Upper lobe of left lung (tissue), 6 donors: Measurements from ENCODE around the gene TIGIT. TPM values are rescaled to one million over a fixed set of nuclear protein-coding genes. Genes with fewer than 3 reads are reported as not detected.

Experiments used
- ATAC-seq, 2 donors: fragments of 200-7000 bp; cut with Tn5 transposase; one replicate each; pipeline ENCODE4 v1.9.1; 2022; ENCODE audit warnings: mild to moderate bottlenecking in 2 of 2, moderate library complexity in 2 of 2; ENCODE audit not compliant: low FRiP score in 2 of 2
- DNase-seq, 2 donors: peaks; one replicate each; pipeline ENCODE4 v3.0.0-alpha.2; 2019 to 2020
- H3K27ac ChIP-seq, 4 donors: fragments of 200-600 bp; sonication (generic); one replicate each; pipeline ENCODE4 v1.5.1; 2016 to 2019
- H3K27me3 ChIP-seq, 4 donors: fragments of 200-600 bp; sonication (generic); one replicate each; pipeline ENCODE4 v1.5.1; 2017 to 2019
- H3K36me3 ChIP-seq, 4 donors: fragments of 200-600 bp; sonication (generic); one replicate each; pipeline ENCODE4 v1.5.1; 2016 to 2019
- H3K4me1 ChIP-seq, 4 donors: fragments of 200-600 bp; sonication (generic); one replicate each; pipeline ENCODE4 v1.5.1; 2018 to 2019
- H3K4me3 ChIP-seq, 4 donors: fragments of 200-600 bp; sonication (generic); one replicate each; pipeline ENCODE4 v1.5.1; 2017 to 2019; ENCODE audit warnings: mild to moderate bottlenecking in 2 of 4, moderate library complexity in 1 of 4
- H3K9me3 ChIP-seq, 4 donors: fragments of 200-600 bp; sonication (generic); one replicate each; pipeline ENCODE4 v1.5.1; 2018 to 2019
- EP300 ChIP-seq, 4 donors: sonication (generic); formaldehyde crosslinking; IDR thresholded peaks; one replicate each; pipeline ENCODE4 v1.5.1; 2017; ENCODE audit warnings: antibody characterized with exemption in 4 of 4, control low read depth in 2 of 4
- POLR2A ChIP-seq, 4 donors: fragments of 450-650 bp; IDR thresholded peaks; one replicate each; pipeline ENCODE4 v1.5.1; 2016 to 2017; ENCODE audit warnings: antibody characterized with exemption in 4 of 4, mild to moderate bottlenecking in 2 of 4
- POLR2AphosphoS5 ChIP-seq, 2 donors: sonication (generic); formaldehyde crosslinking; IDR thresholded peaks; one replicate each; pipeline ENCODE4 v1.5.1; 2017; ENCODE audit warnings: antibody characterized with exemption in 2 of 2
- WGBS, 2 donors: methylation state at CpG; one replicate each; pipeline ENCODE4 v1.1.5; 2017 to 2018; 5-methylcytosine and 5-hydroxymethylcytosine counted together
- total RNA-seq, 6 donors: library from RNA; depleted of rRNA in 4 of 6; stranded (reverse); fragments of >200 nt in 4 of 6; gene quantifications; one replicate each; pipeline versions ENCODE4 v1.1.0 to v1.2.1, GENCODE V29; 2016 to 2021
- TF ChIP-seq, protein P1 (sequence below), 6 experiments: fragments of 450-650 bp in 4 of 6; fragments of 200-600 bp in 2 of 6; sonication (generic) in 2 of 6; IDR thresholded peaks; one replicate each; pipeline ENCODE4 v1.5.1; 2016 to 2019; ENCODE audit warnings: antibody characterized with exemption in 6 of 6
- donor health status: DM: no; HTN: no; CAD: no; lungs with moderate emphysema.
- donor health status: DM: no; HTN: yes; CAD: no; lungs with severe emphysema.

Gene TIGIT
- total RNA-seq, 6 donors from 2014 or later = 0.69 to 1.6 (median 1.0) TPM; not detected in 1

DNA sequence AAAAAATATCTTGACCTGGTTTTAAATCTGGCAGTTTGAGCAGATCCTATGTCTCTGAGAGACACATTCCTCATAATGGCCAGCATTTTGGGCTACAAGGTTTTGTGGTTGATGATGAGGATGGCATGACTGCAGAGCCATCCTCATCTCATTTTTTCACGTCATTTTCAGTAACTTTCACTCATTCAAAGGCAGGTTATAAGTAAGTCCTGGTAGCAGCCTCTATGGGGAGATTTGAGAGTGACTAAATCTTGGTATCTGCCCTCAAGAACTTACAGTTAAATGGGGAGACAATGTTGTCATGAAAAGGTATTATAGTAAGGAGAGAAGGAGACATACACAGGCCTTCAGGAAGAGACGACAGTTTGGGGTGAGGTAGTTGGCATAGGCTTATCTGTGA lies 14.5 kb downstream of the TIGIT start:
- WGBS, 2 donors = 79 to 82% methylated on average over 2 of the region's 2 CpGs
- DNase-seq (no peak), ATAC-seq (no peak)
- no peak for TF ChIP-seq POLR2AphosphoS5 (IDR thresholded peaks at IDR 0.05)
- TF ChIP-seq POLR2A (IDR thresholded peaks at IDR 0.05) = no peak
- TF ChIP-seq EP300 (IDR thresholded peaks at IDR 0.05) = no peak
- TF ChIP-seq, protein P1, sequence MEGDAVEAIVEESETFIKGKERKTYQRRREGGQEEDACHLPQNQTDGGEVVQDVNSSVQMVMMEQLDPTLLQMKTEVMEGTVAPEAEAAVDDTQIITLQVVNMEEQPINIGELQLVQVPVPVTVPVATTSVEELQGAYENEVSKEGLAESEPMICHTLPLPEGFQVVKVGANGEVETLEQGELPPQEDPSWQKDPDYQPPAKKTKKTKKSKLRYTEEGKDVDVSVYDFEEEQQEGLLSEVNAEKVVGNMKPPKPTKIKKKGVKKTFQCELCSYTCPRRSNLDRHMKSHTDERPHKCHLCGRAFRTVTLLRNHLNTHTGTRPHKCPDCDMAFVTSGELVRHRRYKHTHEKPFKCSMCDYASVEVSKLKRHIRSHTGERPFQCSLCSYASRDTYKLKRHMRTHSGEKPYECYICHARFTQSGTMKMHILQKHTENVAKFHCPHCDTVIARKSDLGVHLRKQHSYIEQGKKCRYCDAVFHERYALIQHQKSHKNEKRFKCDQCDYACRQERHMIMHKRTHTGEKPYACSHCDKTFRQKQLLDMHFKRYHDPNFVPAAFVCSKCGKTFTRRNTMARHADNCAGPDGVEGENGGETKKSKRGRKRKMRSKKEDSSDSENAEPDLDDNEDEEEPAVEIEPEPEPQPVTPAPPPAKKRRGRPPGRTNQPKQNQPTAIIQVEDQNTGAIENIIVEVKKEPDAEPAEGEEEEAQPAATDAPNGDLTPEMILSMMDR (IDR thresholded peaks at IDR 0.05) = no peak
- Histone ChIP-seq H3K27ac (no peak overlapping the region), H3K4me3 (no peak overlapping the region), H3K27me3 (no peaks in the 10 kb centered on the region), H3K36me3 (no peaks in the 10 kb centered on the region), H3K9me3 (no peaks in the 10 kb centered on the region), H3K4me1 (no peaks in the 10 kb centered on the region)

DNA sequence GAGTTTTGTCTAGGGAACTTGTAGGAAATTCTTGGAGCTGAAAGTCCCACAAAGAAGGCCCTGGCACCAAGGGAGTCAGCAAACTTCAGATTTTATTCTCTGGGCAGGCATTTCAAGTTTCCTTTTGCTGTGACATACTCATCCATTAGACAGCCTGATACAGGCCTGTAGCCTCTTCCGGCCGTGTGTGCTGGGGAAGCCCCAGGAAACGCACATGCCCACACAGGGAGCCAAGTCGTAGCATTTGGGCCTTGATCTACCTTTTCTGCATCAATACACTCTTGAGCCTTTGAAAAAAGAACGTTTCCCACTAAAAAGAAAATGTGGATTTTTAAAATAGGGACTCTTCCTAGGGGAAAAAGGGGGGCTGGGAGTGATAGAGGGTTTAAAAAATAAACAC lies 15.0 kb downstream of the TIGIT start:
- DNase-seq (no peak), ATAC-seq (no peak)
- H3K36me3 ChIP-seq = no peaks in the 10 kb centered on the region
- H3K4me3 ChIP-seq = no peak overlapping the region
- H3K4me1 ChIP-seq = no peaks in the 10 kb centered on the region
- 51 to 63% methylated on average over 5 of the region's 5 CpGs for WGBS, 2 donors
- H3K27ac ChIP-seq = no peak overlapping the region
- no peak for TF ChIP-seq POLR2A (IDR thresholded peaks at IDR 0.05)
- TF ChIP-seq, protein P1 (IDR thresholded peaks at IDR 0.05) = no peak
- no peak for TF ChIP-seq EP300 (IDR thresholded peaks at IDR 0.05)
- no peak for TF ChIP-seq POLR2AphosphoS5 (IDR thresholded peaks at IDR 0.05)
- no peaks in the 10 kb centered on the region for H3K9me3 ChIP-seq
- no peaks in the 10 kb centered on the region for H3K27me3 ChIP-seq

DNA sequence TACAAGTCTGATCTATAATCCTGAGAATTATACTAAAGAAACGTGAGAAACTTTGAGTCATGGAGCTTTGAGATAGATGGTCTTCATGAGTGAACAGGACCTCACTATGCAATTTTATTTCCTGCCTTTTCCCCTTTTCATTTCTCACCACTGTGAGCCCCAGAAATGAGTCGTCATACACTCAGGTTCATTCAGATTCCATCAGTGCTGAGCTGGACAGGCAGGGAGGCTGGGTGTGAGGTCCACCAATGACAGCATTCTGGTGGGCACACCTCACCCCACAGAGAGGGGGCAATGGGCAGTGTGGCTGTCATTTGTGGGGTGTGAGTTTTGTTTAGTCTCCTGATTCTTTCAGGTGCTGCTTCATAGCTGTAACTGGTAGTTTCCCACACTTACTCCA lies 16.9 kb downstream of the TIGIT start:
- H3K9me3 ChIP-seq = no peaks in the 10 kb centered on the region
- no peaks in the 10 kb centered on the region for H3K27me3 ChIP-seq
- no peaks in the 10 kb centered on the region for H3K36me3 ChIP-seq
- DNase-seq = no peak
- no peak overlapping the region for H3K4me3 ChIP-seq
- ATAC-seq = no peak
- WGBS, 2 donors = 67 to 86% methylated on average over 2 of the region's 2 CpGs
- no peaks in the 10 kb centered on the region for H3K4me1 ChIP-seq
- no peak overlapping the region for H3K27ac ChIP-seq
- TF ChIP-seq, protein P1 (IDR thresholded peaks at IDR 0.05) = no peak
- no peak for TF ChIP-seq POLR2AphosphoS5 (IDR thresholded peaks at IDR 0.05)
- no peak for TF ChIP-seq POLR2A (IDR thresholded peaks at IDR 0.05)
- no peak for TF ChIP-seq EP300 (IDR thresholded peaks at IDR 0.05)

DNA sequence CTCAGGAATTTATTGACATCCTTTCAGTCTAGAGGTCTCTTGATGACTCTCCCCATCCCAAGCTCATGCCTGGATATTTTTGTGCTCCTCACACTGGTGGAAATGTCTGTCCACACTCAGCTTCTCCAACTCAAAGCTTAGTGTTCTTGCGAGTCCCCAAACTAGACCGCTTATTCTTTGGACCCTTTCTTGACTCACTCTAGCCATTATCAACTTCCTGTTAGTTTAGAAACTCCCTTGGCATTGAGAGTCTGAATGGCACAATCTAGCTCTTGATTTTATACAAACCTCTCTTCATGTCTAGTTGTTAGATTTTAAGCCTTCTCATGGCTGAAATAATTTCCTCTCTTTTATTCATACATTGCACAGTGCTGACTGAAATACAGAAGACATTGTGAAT lies 19.6 kb downstream of the TIGIT start:
- Histone ChIP-seq H3K4me1 (peaks cover 0 to 2% (median 0%) of the 10 kb centered on the region in 4 donors), H3K36me3 (no peaks in the 10 kb centered on the region), H3K4me3 (no peak overlapping the region), H3K9me3 (no peaks in the 10 kb centered on the region), H3K27me3 (no peaks in the 10 kb centered on the region), H3K27ac (no peak overlapping the region)
- ATAC-seq = no peak
- no peak for DNase-seq
- 93 to 95% methylated on average over 2 of the region's 2 CpGs for WGBS, 2 donors
- no peak for TF ChIP-seq EP300 (IDR thresholded peaks at IDR 0.05)
- no peak for TF ChIP-seq POLR2A (IDR thresholded peaks at IDR 0.05)
- TF ChIP-seq POLR2AphosphoS5 (IDR thresholded peaks at IDR 0.05) = no peak

DNA sequence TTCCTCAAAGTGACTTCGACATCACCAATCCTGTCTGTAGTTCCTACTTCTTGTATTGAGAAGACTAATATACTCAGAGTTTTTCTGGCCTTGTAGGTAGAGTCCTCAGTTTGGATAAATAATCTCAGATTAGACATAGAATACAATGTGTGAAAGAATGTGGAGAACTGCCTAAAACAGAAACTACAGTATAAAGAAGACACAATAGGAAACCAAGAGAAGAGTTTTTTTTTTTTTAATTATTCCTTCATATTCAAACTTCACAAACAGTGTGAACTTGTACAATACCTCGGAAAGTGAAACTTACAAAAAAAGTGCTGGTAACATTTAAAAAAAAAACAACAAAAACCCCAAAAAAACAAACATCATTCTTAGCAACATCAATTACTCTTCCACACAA lies 20.5 kb downstream of the TIGIT start:
- WGBS, 2 donors = 91 to 94% methylated on average over 2 of the region's 2 CpGs
- no peak overlapping the region for H3K27ac ChIP-seq
- H3K9me3 ChIP-seq = no peaks in the 10 kb centered on the region
- no peaks in the 10 kb centered on the region for H3K27me3 ChIP-seq
- H3K4me1 ChIP-seq = peaks cover 0 to 2% (median 0%) of the 10 kb centered on the region in 4 donors
- DNase-seq = no peak
- H3K36me3 ChIP-seq = no peaks in the 10 kb centered on the region
- no peak for ATAC-seq
- TF ChIP-seq, protein P1 (IDR thresholded peaks at IDR 0.05) = no peak
- TF ChIP-seq POLR2A (IDR thresholded peaks at IDR 0.05) (no peak), EP300 (IDR thresholded peaks at IDR 0.05) (no peak), POLR2AphosphoS5 (IDR thresholded peaks at IDR 0.05) (no peak)
- H3K4me3 ChIP-seq = no peak overlapping the region
